ENCODE measurements around the gene TRAP1.

GRCh38 chr16:3690980-3691720 is 26.2 kb downstream of the TRAP1 start:
- TF ChIP-seq CTCF (IDR thresholded peaks at IDR 0.05) (no peak), POLR2A (IDR thresholded peaks at IDR 0.05) (no peak)

Measured in transverse colon (tissue), 3 donors.